Kidney epithelial cell (primary cell): Measurements from ENCODE around the gene NR2C1. TPM values are rescaled to one million over a fixed set of nuclear protein-coding genes. Genes with fewer than 3 reads are reported as not detected.
A peak's percentile ranks its signal among the peaks of the same experiment; 100 is the strongest.

ENCODE experiments used
- DNase-seq: peaks from one replicate; pipeline ENCODE4 v3.0.0-alpha.2; 2010; ENCODE audit warnings: low read depth
- H3K27me3 ChIP-seq: 2 replicates; pipeline ENCODE4 v1.6.0; 2011; ENCODE audit warnings: low read length; ENCODE audit not compliant: control insufficient read depth, insufficient read depth
- H3K36me3 ChIP-seq: 2 replicates; pipeline ENCODE4 v1.5.1; 2011; ENCODE audit warnings: low read length; ENCODE audit not compliant: control insufficient read depth, insufficient read depth
- H3K4me3 ChIP-seq: 2 replicates; pipeline ENCODE4 v1.5.1; 2011; ENCODE audit warnings: low read depth, mild to moderate bottlenecking, control low read depth, low read length
- total RNA-seq: library from RNA; depleted of rRNA; stranded (reverse); fragments of >200 nt; gene quantifications from 2 replicates; pipeline ENCODE4 v1.2.3, GENCODE V29; 2015
- TF ChIP-seq, protein P1 (sequence below): IDR thresholded peaks from 2 replicates; pipeline ENCODE4 v1.5.1; 2011; ENCODE audit warnings: mild to moderate bottlenecking, moderate library complexity, low read length, control low read depth, inconsistent platforms; ENCODE audit not compliant: insufficient read depth, poor library complexity, severe bottlenecking

Gene NR2C1
- total RNA-seq, 1 donor from 2014 or later, result 38.9 TPM

- H3K27me3 ChIP-seq, result no peaks in the 10 kb centered on the region
- no peaks in the 10 kb centered on the region for H3K36me3 ChIP-seq
- DNase-seq, result no peak
- TF ChIP-seq, protein P1, sequence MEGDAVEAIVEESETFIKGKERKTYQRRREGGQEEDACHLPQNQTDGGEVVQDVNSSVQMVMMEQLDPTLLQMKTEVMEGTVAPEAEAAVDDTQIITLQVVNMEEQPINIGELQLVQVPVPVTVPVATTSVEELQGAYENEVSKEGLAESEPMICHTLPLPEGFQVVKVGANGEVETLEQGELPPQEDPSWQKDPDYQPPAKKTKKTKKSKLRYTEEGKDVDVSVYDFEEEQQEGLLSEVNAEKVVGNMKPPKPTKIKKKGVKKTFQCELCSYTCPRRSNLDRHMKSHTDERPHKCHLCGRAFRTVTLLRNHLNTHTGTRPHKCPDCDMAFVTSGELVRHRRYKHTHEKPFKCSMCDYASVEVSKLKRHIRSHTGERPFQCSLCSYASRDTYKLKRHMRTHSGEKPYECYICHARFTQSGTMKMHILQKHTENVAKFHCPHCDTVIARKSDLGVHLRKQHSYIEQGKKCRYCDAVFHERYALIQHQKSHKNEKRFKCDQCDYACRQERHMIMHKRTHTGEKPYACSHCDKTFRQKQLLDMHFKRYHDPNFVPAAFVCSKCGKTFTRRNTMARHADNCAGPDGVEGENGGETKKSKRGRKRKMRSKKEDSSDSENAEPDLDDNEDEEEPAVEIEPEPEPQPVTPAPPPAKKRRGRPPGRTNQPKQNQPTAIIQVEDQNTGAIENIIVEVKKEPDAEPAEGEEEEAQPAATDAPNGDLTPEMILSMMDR, result no peak
- no peak overlapping the region for H3K4me3 ChIP-seq
Observed at GRCh38 chr12:95014554-95014953, 58.9 kb downstream of the NR2C1 start.

DNA sequence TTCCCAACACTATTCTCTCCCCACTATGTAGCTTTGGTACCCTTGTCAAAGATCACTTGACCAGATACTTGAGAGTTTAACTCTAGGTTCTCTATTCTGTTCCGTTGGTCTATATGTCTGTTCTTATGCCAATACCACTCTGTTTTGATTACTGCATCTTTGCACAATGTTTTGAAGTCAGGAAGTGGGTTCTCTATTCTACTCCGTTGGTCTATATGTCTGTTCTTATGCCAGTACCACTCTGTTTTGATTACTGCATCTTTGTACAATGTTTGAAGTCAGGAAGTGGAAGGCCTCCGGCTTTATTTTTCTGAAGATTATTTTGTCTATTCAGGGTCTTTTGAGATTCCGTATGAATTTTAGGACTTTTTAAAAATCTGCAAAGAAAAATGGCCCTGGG, 67.2 kb downstream of the NR2C1 start:
- Histone ChIP-seq H3K4me3 (no peak overlapping the region), H3K27me3 (no peaks in the 10 kb centered on the region), H3K36me3 (no peaks in the 10 kb centered on the region)
- no peak for DNase-seq
- TF ChIP-seq, protein P1, result no peak

GRCh38 chr12:95004610-95005009, 68.8 kb downstream of the NR2C1 start:
- no peak overlapping the region for H3K4me3 ChIP-seq
- TF ChIP-seq, protein P1, result no peak
- H3K36me3 ChIP-seq, result no peaks in the 10 kb centered on the region
- no peak for DNase-seq
- H3K27me3 ChIP-seq, result no peaks in the 10 kb centered on the region

DNA sequence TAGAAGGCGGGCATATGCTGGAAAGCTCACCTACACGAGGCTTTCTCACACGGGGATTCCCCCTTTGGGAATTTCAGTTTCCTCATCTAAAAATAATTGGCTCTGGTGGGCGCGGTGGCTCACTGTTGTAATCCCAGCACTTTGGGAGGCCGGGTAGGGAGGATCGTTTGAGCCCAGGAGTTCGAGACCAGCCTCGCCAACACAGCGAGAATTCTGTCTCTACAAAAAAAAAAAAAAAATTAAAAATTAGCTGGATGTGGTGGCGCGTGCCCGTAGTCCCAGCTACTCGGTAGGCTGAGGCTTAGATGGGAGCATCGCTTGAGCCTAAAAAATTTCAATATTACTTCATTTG, 69.5 kb downstream of the NR2C1 start:
- no peaks in the 10 kb centered on the region for H3K36me3 ChIP-seq
- DNase-seq, result no peak
- TF ChIP-seq, protein P1, result no peak
- H3K4me3 ChIP-seq, result peak overlapping the region; percentile 80
- no peaks in the 10 kb centered on the region for H3K27me3 ChIP-seq

DNA sequence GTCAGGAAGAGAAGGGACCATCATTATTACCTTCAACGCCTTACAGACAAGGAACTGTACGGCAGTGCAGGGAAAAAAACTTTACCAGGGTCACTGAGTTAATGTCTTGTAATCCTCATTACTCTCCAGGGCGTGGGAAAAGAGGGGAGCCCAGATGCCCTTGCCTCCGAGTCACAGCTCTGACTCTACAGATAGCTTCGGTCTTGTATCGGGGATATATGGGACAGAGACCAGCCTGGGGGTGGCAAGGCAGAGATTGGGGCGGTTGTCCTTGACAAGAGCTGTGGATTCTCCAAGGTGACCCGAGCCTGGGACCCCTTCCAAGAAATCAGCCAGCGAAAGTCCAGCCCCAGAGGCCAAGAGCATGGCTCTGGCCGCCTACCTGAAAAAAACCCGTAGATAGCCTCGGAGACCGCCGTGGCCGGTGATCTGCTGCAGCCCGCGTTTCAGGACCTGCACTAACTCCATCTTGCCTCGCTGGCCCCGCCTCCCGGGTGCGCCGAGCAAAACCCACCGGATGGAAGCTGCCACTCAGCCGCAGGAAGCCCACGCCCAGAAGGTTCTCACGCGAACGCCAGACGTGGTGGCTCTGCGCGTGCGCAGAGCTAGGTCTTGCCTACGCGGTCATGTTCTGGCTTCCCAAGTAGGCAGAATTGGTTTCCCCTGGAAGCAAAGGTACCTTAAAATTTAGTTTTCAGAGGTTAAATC, 70.1 kb downstream of the NR2C1 start, which contains the start of gene NDUFA12:
Gene NDUFA12 (minus strand): TSS at position 485 of the 708 bp plus-strand sequence. CDS start 17 bp downstream, at position 468.
- no peaks in the 10 kb centered on the region for H3K27me3 ChIP-seq
- H3K4me3 ChIP-seq, result peak within 1 kb of the TSS; percentile 80
- H3K36me3 ChIP-seq, result no peaks in the 10 kb centered on the region
- peak; percentile 92 for DNase-seq
- TF ChIP-seq, protein P1, result no peak

GRCh38 chr12:95002754-95003153, 70.7 kb downstream of the NR2C1 start:
- no peaks in the 10 kb centered on the region for H3K27me3 ChIP-seq
- no peak for DNase-seq
- TF ChIP-seq, protein P1, result no peak
- peak overlapping the region; percentile 80 for H3K4me3 ChIP-seq
- H3K36me3 ChIP-seq, result no peaks in the 10 kb centered on the region
